GM04503 (cell line): Measurements from ENCODE around the gene ANKRD1.

Experiments used
- DNase-seq: peaks from one replicate; pipeline ENCODE4 v3.0.0-alpha.2; 2012; ENCODE audit warnings: low read depth

Gene ANKRD1

DNA sequence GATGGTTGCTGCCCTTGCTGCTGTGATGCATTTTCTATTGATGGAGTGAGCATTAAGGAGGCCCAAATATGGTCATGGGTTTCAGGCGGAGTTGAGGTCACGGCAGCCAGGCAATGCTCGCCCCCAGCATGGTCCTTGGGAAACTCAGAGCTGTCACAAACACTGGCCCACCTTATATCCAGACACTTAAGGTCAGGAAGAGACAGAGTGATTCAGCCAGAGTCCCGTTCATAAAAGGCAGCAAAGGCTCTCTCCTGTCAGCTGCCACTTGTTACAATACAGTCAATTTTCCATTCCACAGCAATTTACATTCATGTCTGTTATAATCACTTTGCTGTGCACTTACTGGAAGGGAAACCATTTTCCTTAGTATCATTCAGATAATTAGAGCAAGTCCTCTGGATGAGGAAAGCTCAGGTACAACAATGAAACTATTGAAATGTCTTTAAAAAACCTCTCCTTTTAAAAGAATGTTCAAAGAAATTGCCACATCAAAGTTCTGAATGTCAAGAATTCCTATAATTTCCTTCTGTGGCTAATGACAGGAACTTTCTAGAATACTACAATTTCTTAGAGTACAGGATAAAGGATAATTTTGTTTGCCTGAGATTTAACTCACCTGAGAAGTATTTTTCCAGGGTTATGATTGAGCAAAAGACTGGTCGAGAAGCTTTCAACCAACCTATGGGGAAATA is 14.8 kb upstream of the ANKRD1 start:
- no peak for DNase-seq

DNA sequence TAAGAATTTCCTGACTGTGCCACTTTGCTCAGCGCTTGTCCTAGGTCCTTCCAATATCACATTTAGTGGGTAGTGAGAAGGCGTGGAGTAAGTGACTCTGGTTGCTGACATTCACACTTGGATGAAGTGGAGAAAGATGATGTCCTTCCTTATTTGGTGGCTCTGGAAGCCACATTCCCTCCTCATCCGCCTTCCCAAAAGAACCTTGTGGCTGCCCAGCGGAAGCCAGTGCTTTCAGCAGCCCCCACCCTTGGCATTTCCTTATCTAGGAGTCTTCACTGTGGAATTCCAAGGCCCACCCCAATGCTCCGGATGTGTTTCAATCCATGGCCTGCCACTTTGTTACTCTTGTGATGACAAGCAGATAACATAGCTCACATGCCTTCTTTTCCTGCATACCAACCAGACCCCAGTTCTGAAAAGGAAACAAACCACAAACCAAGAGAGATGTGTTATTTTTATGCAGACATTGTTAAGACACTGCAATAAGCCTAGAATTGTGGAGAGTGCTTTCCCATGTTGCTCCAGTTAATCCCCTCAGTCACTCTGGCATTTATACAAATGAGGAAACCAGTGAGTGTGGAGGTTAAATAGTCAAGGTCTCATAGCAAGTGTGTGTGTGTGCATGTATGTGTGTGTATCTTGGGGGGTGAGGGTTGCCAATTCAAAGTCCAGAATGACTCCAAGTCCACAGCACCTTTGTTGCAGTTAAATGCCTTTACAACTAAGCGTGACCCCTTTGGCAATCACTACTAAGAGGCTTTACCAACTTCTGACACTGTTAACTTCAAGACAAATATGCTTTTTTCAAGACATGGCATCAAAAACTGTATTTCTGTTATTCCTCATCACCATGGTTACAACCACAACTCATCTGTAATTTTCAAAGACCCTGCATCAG is 10.3 kb upstream of the ANKRD1 start:
- DNase-seq = peak; percentile 97

DNA sequence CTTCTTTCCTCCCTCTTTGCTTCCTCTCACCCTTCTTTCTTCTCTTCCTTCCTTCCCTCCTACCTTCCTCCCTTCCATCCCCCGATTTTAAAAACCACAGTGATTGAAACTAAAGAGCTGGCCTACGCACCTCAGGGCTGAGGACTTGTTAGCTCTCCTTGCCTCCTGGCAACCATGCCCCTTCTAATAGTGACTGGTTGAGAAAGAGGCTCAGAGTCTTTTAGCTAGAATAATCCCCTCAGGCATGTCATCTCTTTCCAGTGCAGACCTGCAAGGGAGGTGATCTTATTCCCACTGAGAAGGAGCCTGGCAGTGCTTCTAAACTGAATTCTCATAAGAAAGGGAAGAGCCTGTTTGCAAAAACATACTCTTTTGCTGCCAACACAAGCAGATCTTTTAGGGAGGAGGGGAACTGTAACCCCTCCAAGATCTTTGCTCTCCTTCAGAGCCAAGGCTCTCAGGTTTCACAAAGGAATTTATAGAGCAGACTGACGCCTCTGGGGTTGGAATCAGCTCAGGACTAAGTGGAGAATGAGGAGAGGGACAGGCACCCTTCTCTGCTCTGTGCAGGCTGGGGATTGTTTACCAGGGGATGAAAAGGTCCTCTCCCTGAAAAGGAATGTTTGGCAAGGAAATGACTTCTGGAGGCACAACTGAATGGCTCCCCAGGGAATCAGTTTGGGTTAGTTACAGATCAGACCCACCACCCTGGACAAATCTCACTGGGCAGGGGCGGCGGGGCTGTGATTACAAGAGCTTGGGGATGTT is 9.4 kb upstream of the ANKRD1 start:
- DNase-seq = peak; percentile 91

DNA sequence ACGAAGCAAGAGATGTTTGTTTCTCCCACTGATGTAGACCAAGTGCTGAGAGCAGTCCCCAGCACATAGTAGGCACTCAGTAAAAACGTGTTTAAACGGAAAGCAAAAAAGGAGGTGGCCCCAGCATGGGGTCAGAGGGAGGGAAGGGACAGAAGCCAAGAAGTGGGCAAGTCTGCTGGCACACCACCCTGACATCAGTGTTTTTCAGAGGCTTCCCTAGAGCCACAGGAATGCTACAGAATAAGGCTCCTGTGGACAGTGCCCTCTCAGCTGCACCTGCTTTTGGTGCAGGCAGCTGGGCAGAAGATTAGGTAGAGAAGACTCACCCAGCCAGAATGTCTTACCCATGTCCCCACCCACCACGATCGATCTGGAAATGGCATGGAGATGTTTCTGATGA is 8.3 kb upstream of the ANKRD1 start:
- DNase-seq = no peak

DNA sequence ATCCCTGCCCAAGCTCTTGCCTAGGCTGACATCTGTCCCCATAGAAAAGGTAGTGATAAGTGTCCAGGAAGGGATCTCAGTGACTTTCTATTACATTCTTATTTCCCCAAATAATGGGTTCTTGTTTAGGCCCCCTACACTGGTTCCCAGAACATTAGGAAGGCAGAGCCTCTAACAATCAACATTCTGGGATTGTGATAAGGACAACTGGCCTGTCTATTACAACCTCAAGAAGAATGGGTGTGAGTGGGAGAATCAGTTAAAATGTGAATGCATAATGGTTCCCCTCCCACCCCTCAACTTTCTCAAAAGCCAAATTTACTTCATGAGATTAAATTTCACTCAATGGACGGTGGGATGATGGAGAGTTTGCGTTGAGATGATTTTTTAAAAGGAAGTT is 6.4 kb upstream of the ANKRD1 start:
- DNase-seq = no peak

DNA sequence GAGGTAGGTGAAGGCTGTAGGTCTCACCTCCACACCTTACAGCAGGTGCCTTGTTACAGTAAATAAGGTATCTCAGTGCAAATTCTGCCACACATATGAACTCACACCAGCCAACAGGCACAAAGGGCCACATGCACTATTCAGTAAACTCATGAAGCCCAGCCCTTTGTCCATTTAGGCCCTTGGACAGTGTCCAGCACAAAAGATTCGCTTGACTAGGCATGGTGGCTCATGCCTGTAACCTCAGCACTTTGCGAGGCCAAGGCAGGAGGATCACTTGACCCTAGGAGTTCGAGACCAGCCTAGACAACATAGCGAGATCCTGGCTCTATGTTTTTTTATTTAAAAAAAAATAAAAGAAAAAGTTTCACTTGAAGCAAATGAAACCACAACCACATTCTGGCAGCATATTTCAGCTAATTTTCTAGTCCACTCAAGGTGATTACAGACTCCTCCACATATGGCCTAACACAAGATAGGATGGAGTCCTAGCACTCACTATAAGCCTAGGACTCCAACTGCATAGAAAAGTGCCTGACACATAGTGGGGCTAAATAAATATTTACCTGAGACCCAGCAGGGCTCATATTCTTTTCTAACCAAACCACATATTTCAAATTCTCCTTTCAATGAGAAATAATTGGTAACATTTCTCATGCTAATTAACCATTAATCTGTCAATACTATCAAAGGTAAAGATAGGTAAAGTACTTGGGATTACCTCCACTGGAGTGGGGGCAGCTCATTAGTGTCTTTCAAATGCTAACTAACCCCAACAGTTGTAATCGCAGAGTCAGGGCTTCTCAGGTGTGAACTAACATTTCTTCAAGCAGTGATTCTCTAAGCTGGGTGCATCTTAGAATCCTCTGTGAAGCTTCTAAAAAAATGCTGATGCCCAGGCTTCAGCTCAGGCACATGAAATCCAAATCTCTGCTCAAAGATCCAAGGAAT is 4.5 kb upstream of the ANKRD1 start:
- no peak for DNase-seq

DNA sequence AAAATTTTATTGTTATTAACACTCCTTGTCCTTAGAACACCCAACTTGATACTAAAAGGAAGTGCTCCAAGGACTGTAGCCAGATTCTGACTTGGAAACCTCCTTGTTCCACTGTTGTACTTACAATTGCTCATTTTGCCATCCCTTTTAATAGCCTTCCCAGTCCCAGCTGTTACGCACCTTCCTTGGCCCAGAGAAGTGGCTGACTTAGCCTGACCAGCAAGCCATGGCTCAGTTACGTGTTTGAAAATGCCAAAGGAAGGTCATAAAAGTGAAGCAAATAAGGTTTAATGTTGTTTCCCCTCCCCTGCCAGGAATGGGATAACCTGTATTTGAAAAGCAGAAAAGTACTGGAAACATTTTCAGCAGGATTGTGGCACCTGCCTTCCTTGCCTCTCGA is 3.7 kb upstream of the ANKRD1 start:
- no peak for DNase-seq

DNA sequence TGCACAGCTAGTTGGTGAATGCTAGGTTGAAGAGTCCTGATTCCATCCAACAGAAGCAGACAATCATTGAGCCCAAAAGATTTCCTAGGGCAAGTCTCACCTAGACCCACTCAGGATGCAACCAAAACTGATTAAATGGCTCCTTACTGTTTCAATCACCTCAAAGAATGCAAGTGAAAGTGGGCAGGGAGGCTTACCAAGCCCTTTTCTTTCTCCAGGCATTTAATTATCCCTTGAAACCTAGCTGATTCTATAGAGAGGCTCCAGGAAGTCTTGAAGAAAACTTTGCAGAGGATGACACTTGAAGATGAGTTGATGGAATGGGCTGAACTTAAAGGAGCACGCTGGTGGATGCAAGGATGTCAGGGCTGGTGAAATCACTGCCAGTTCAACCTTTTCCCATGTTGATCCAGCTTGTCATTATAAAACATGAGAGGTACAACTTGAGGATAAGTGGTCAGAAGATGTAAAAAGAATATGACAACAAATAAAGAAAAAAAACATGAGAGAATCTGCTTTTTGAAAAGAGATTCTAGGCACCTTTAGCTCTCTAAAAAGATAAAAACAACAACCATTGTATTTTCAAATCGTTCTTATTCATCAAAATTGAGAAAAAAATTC is 2.3 kb upstream of the ANKRD1 start:
- no peak for DNase-seq

DNA sequence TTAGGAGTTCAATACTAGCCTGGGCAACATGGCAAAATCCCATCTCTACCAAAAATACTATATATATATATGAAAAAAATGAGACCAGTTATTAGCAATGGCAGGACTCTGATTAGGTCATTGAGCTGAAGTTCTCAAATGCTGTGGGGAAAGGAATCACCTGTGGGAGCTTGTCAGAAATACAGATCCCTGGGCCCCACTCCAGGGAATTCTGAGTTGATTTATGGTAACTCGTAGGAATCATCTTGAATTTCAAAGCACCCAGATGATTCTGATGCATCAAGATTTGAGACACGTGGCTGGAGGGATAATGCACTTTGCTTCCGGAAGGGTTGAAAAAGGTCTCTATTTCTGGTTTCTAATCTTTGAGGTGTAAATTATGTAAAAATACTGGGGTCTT is 1.0 kb upstream of the ANKRD1 start:
- DNase-seq = no peak

DNA sequence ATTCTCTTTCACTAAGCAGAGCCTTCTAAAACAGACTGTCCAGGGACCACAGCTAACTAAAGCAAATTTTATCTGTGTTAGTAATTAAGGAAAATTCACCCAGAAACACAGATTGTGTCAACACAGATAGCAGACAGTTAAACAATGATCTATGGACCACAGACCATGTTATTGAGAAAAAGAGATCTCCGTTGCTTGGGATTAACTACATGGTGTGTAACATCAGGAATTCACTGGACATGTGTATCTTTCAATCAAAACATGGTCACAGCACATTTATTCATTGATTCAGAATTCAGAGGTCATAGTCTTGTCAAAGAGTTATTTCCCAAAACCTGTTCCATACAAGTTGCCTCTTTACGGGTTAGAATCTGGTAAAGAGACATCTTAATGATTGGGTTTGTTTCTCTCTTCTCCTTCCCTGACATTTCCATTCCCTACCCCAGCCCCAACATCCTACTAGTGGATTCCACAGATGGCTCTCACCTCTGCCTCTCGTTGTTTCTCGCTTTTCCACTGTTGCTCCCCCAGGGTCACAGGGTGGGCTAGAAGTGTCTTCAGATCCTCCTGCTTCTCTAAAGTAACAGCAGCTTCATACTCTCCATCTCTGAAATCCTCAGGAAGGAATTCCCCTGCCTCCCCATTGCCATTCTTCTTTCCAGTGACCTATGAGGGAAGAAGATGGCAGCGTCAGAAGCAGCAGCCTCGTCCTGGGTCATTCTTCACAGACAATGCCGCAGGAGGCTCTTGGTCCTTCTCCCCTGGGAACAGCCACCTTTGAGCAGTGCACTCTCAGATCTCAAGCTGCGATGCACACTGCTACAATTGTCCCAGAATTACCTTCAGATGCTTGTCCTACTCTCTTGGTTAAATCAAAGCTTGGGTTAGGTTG is 958 bp downstream of the ANKRD1 start:
- no peak for DNase-seq

DNA sequence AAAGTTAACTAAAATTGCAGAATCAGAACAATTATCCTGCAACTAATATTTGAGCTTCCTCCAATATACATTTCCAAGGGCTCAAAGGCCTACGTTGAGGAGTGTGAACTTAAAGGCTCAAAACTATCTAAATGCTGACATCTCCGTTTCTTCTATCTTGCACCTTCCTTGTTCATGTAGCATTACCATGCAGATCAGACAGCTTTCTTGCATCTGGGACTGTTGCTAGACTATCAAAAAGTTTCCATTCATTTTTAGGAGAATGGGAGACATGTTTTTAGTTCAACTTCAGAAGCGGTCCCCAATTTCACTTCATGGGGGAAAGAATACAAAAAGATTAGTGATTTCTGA is 2.9 kb downstream of the ANKRD1 start:
- DNase-seq = no peak

DNA sequence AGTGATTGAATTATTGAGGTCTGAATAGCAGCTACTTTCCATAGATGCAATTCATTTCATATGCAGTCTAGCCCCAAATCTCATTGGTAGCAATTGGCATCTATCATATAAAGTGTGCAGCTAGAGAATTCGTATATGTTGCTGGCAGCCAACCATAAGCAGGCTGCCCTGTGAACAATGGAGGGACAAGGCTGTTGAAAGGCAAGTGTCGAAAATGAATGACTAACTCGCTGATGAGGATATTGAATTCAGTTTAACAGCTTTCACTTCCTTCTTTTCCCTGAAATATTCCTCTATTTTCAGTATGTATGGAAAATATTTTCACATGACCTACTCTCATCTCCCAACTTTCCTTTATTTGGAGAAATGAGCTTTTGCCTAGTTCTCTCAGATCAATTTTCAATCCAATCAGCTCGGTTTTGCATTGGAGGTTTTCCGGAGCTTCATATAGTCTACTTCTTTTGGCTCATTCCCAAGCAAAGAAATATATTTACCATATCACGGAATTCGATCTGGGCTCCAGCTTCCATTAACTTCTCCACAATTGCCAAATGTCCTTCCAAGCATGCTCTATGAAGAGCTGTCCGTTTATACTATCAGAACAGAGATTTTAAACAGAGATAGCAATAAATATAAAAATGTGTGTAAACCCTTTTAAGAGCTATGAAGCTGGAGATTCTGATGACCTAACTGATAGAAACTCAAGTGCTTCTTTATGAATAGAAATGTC is 3.5 kb downstream of the ANKRD1 start:
- DNase-seq = no peak

DNA sequence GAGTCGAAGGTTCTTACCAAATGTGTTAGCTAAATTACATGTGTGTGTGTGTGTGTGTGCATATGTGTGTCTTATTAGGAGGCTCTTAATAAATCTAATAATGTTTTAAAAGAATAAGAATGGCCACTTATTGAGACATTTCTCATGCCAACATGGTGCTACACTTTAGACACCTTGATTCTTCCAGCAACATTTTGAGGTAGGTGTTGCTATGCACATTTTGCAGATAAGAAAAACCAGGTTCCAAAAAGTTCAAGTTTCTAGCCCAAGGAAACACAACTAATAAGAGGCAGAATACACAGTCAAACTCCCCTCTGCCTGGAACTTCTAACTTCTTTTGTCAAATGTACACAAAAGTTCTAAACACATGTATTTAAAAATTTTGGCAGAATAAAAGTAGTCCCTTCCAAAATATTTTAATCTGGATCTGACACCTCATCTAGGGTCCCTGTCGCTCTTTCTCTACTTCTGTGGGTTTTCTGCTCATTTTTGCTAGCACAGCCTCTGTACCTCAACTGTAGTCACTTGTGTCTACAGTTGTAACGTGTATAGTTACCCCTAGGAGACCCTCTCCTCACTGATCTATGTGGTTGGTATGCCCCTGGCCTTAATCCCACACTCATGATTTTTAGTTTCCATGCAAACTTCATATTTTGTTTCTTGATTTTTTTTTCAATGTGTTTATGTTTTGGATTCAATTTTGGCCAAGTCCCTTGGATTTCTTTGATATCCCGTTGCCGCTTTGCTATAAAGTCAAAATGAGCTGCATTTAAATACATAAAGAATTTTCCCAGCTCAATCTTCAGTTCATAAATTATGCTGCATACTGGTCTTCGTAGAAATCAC is 4.3 kb downstream of the ANKRD1 start:
- no peak for DNase-seq

DNA sequence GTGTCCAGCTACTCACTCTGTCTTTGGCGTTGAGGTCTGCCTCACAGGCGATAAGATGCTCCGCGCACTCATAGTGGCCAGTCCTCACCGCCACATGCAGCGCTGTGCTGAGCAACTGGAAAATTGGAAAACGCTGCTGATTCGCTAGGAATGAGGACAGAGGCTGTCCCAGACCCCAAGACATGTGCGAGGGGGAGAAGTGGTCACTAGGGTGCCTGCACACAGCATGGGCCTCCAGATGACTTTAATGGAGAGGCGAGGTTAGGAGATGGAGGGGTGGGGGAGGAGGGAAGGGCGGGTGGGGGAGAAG is 5.2 kb downstream of the ANKRD1 start:
- DNase-seq = no peak

DNA sequence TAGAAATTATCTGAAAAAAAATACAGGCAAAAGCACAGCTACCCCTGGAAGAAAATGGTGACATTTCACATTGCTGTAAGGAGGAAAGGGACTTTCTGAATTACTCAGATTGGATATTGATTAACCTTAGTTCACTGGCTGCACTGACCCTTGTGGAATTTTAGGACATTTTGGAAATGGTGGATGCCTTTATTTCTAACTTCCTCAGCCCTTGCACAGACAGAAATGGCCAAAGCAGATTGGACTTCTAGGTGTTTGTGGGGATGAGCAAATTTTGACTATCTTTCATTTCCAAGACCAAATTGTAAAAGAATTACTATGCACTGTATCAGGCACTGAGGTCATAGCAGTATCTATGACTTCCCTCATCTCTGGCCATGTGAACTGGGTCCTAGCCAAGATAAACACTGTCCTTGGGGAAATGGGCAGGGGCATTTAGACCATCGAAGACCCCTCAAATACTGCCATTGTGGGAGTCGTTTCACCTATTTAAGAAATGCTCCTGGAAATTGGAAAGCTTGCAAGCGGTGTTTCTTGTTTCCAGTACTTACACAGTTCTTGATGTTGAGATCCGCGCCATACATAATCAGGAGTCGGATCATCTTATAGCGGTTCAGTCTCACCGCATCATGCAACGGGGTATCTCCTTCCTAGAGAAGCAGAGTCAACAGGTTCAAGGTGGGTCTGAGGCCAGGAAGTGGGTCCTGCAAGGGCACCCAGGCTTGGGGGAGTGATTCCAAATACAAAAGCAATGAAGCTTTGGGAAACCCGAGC is 5.7 kb downstream of the ANKRD1 start:
- DNase-seq = no peak

DNA sequence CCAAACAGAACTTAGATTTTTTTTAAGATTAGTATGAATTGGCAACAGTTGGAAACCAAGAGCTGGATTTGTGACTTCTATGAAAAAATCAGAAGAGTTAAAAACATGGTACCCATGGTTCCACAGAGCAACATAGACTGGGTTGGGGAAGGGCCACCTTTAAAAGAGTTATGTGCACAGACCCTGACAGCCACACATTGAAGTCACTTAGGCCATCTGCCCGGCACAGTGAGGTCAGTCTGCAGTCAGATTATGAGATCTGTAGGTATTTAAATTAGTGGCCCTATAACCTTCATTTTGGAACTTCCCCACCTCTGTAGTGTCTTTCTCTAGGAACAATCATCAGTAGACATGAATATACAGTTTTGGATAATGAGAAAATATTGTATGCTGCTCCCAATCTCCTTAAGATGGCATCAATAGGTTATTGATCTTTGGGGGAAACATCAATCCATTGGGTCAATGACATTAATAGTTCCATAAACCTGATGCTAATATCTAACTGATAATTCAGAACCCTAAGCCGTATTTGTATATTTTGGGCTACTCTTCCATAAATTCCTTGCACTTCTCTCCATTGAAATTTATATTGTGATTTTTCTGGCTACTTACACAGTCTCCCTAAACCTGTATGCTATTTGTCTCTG is 7.0 kb downstream of the ANKRD1 start:
- no peak for DNase-seq

DNA sequence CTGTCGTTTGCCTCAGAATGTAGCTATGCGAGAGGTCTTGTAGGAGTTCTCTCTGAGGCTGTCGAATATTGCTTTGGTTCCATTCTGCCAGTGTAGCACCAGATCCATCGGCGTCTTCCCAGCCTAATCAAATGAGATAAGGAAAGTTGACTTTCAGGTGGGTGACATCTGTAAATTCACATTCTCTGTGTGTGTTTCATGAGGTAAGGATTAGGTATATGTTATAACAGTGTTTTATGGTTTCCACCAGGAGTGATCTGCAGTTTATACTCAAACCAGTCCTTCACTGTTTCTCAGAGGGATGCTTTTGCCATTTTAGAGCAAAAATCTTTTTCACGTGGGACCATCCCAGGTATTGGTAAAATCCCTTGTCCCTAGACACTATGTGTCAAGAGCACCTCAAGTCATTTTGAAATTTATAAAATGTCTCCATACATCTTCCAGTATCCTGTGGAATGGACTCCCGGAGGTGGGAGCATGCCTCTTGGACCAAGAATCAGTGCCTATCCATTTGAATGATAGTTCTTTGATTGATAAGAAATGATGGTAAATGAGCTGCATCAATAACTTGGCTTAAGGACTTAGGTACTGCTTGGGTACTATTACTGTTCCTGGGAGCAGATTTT is 7.9 kb downstream of the ANKRD1 start:
- no peak for DNase-seq
